OCI-LY1 (cell line): ENCODE data around the gene XRCC6.

Experiments used
- H2AFZ ChIP-seq: fragments of 200-600 bp; sonication (generic), shearing (Covaris generic); 2 replicates; pipeline ENCODE4 v1.6.0; 2014; ENCODE audit warnings: antibody characterized with exemption, mild to moderate bottlenecking, low read length
- H3F3A ChIP-seq: fragments of 200-600 bp; sonication (generic), shearing (Covaris generic); 2 replicates; pipeline ENCODE4 v1.6.0; 2014; ENCODE audit warnings: mild to moderate bottlenecking, antibody characterized with exemption, low read length, moderate library complexity; ENCODE audit not compliant: insufficient read depth
- H3K27ac ChIP-seq: fragments of 200-600 bp; sonication (generic); 2 replicates; pipeline ENCODE4 v1.5.1; 2014; ENCODE audit warnings: low read length, mixed run types, mild to moderate bottlenecking, low read depth; ENCODE audit not compliant: poor library complexity, severe bottlenecking
- H3K27me3 ChIP-seq: fragments of 200-600 bp; sonication (generic); 2 replicates; pipeline ENCODE4 v1.6.0; 2014; ENCODE audit warnings: antibody characterized with exemption, mild to moderate bottlenecking, low read length, moderate library complexity; ENCODE audit not compliant: insufficient read depth
- H3K36me3 ChIP-seq: fragments of 200-600 bp; sonication (generic); 2 replicates; pipeline ENCODE4 v1.6.1; 2014; ENCODE audit warnings: mild to moderate bottlenecking, antibody characterized with exemption, low read length, moderate library complexity, mixed read lengths; ENCODE audit not compliant: insufficient read depth
- H3K4me1 ChIP-seq: fragments of 200-600 bp; sonication (generic); 2 replicates; pipeline ENCODE4 v1.5.1; 2014; ENCODE audit warnings: mild to moderate bottlenecking, low read length, moderate library complexity; ENCODE audit not compliant: insufficient read depth, severe bottlenecking
- H3K4me2 ChIP-seq: fragments of 200-600 bp; sonication (generic), shearing (Covaris generic); 2 replicates; pipeline ENCODE4 v1.6.1; 2014; ENCODE audit warnings: low read length
- H3K4me3 ChIP-seq: fragments of 200-600 bp; sonication (generic); 2 replicates; pipeline ENCODE4 v1.5.1; 2014; ENCODE audit warnings: low read length, low read depth, mild to moderate bottlenecking, mixed read lengths; ENCODE audit not compliant: poor library complexity, severe bottlenecking
- H3K79me2 ChIP-seq: fragments of 200-600 bp; shearing (Covaris generic); 2 replicates; pipeline ENCODE4 v1.6.1; 2016; ENCODE audit warnings: mixed run types, low read length, mixed read lengths; ENCODE audit not compliant: insufficient read depth
- H3K9ac ChIP-seq: fragments of 200-600 bp; sonication (generic), shearing (Covaris generic); 2 replicates; pipeline ENCODE4 v1.6.1; 2014; ENCODE audit warnings: mild to moderate bottlenecking, low read length, mixed read lengths
- H3K9me2 ChIP-seq: fragments of 200-600 bp; sonication (generic), shearing (Covaris generic); 2 replicates; pipeline ENCODE4 v1.6.1; 2014; ENCODE audit warnings: low read depth, mild to moderate bottlenecking, low read length, mixed read lengths
- H3K9me3 ChIP-seq: fragments of 200-600 bp; shearing (Covaris generic); 2 replicates; pipeline ENCODE4 v1.6.1; 2014; ENCODE audit warnings: low read length, mixed read lengths
- H4K20me1 ChIP-seq: fragments of 200-600 bp; sonication (generic), shearing (Covaris generic); 2 replicates; pipeline ENCODE4 v1.6.0; 2016; ENCODE audit warnings: mild to moderate bottlenecking, low read length; ENCODE audit not compliant: insufficient read depth
- EZH2 ChIP-seq: fragments of 200-600 bp; sonication (generic), shearing (Covaris generic); IDR thresholded peaks from 2 replicates; pipeline ENCODE4 v1.8.0; 2017; ENCODE audit warnings: borderline replicate concordance, mixed run types, mild to moderate bottlenecking, antibody characterized with exemption, low read length, moderate library complexity, mixed read lengths
- TF ChIP-seq, protein P1 (sequence below): fragments of 200-600 bp; sonication (generic), shearing (Covaris generic); IDR thresholded peaks from 2 replicates; pipeline ENCODE4 v1.5.1; 2017; ENCODE audit warnings: mild to moderate bottlenecking, antibody characterized with exemption, low read length, moderate library complexity, mixed read lengths

The XRCC6 gene

DNA sequence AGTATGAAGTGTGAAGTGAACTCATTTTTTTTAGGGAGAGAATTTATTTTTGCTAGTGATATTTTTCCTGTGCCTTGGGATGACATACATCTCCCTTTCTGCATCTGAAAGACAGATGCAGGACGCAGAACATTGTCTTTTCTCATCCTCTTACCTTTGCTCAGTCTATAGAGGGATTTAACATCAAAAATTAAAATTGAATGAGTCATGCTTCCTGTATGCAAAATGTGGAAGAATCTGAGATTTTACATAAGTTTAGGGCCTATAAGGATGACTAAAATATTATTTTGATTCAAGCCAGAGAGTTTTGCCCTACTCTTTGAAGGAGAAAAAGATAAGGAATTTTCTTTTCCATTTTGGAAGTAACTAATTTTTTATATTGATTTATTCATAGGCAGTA lies 27.3 kb downstream of the XRCC6 start:
- H3K27me3 ChIP-seq: no peaks in the 10 kb centered on the region
- no peaks in the 10 kb centered on the region for H3F3A ChIP-seq
- H4K20me1 ChIP-seq: no peaks in the 10 kb centered on the region
- H2AFZ ChIP-seq: no peak overlapping the region
- no peaks in the 10 kb centered on the region for H3K79me2 ChIP-seq
- no peak for TF ChIP-seq EZH2
- TF ChIP-seq, protein P1, sequence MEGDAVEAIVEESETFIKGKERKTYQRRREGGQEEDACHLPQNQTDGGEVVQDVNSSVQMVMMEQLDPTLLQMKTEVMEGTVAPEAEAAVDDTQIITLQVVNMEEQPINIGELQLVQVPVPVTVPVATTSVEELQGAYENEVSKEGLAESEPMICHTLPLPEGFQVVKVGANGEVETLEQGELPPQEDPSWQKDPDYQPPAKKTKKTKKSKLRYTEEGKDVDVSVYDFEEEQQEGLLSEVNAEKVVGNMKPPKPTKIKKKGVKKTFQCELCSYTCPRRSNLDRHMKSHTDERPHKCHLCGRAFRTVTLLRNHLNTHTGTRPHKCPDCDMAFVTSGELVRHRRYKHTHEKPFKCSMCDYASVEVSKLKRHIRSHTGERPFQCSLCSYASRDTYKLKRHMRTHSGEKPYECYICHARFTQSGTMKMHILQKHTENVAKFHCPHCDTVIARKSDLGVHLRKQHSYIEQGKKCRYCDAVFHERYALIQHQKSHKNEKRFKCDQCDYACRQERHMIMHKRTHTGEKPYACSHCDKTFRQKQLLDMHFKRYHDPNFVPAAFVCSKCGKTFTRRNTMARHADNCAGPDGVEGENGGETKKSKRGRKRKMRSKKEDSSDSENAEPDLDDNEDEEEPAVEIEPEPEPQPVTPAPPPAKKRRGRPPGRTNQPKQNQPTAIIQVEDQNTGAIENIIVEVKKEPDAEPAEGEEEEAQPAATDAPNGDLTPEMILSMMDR: no peak
- no peaks in the 10 kb centered on the region for H3K9me3 ChIP-seq
- H3K4me1 ChIP-seq: no peaks in the 10 kb centered on the region
- H3K4me3 ChIP-seq: no peak overlapping the region
- no peaks in the 10 kb centered on the region for H3K9me2 ChIP-seq
- no peak overlapping the region for H3K27ac ChIP-seq
- peaks cover 83% of the 10 kb centered on the region for H3K36me3 ChIP-seq
- H3K9ac ChIP-seq: no peak overlapping the region
- no peak overlapping the region for H3K4me2 ChIP-seq

DNA sequence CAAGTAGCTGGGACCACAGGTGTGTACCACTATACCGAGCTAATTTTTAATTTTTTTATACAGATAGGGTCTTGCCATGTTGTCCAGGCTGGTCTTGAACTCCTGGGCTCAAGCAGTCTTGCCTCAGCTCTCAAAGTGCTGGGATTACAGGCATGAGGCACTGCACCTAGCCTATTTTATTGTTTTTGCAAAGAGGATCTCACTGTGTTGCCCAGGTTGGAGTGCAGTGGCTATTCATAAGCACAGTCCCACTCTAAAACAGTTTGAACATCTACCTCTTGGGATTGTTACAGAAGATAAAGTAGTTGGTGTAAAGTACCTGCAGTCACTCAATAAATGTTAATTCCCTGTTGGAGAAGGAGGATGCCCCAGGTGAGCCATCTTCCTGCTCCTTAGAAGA lies 29.1 kb downstream of the XRCC6 start:
- no peak overlapping the region for H3K9ac ChIP-seq
- H3K27ac ChIP-seq: no peak overlapping the region
- H3K4me1 ChIP-seq: no peaks in the 10 kb centered on the region
- no peaks in the 10 kb centered on the region for H4K20me1 ChIP-seq
- no peak overlapping the region for H3K4me3 ChIP-seq
- no peak overlapping the region for H3K4me2 ChIP-seq
- no peaks in the 10 kb centered on the region for H3F3A ChIP-seq
- no peaks in the 10 kb centered on the region for H3K79me2 ChIP-seq
- H2AFZ ChIP-seq: no peak overlapping the region
- no peaks in the 10 kb centered on the region for H3K9me2 ChIP-seq
- TF ChIP-seq EZH2: no peak
- TF ChIP-seq, protein P1: no peak
- peaks cover 88% of the 10 kb centered on the region for H3K36me3 ChIP-seq
- no peaks in the 10 kb centered on the region for H3K27me3 ChIP-seq
- H3K9me3 ChIP-seq: no peaks in the 10 kb centered on the region

DNA sequence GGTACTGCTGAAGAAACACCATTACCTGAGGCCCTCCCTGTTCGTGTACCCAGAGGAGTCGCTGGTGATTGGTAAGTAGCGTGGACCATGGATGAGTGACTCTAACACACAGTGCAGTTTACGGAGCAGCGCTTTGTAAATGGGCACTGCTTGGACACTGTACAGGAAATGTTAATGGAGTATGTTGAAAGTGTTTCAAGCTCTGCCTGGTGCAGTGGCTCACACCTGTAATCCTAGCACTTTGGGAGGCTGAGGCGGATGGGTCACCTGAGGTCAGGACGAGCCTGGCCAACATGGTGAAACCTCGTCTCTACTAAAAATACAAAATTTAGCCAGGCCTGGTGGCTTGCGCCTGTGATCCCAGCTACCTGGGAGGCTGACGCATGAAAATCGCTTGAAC lies 29.7 kb downstream of the XRCC6 start:
- Histone ChIP-seq H3K9ac (no peak overlapping the region), H4K20me1 (no peaks in the 10 kb centered on the region), H3F3A (no peaks in the 10 kb centered on the region), H3K27me3 (no peaks in the 10 kb centered on the region), H3K27ac (no peak overlapping the region), H3K9me2 (no peaks in the 10 kb centered on the region), H3K79me2 (no peaks in the 10 kb centered on the region), H3K9me3 (no peaks in the 10 kb centered on the region), H2AFZ (no peak overlapping the region), H3K4me3 (no peak overlapping the region), H3K36me3 (peaks cover 87% of the 10 kb centered on the region), H3K4me2 (no peak overlapping the region), H3K4me1 (no peaks in the 10 kb centered on the region)
- TF ChIP-seq, protein P1: no peak
- no peak for TF ChIP-seq EZH2
